Upper lobe of left lung (tissue), 4 donors: ENCODE results near the gene PIRT.

Experiments used
- EP300 ChIP-seq, 4 donors: sonication (generic); formaldehyde crosslinking; IDR thresholded peaks; one replicate each; pipeline ENCODE4 v1.5.1; 2017; ENCODE audit warnings: antibody characterized with exemption in 4 of 4, control low read depth in 2 of 4
- POLR2A ChIP-seq, 4 donors: fragments of 450-650 bp; IDR thresholded peaks; one replicate each; pipeline ENCODE4 v1.5.1; 2016 to 2017; ENCODE audit warnings: antibody characterized with exemption in 4 of 4, mild to moderate bottlenecking in 2 of 4
- POLR2AphosphoS5 ChIP-seq, 2 donors: sonication (generic); formaldehyde crosslinking; IDR thresholded peaks; one replicate each; pipeline ENCODE4 v1.5.1; 2017; ENCODE audit warnings: antibody characterized with exemption in 2 of 2
- TF ChIP-seq, protein P1 (sequence below), 6 experiments: fragments of 450-650 bp in 4 of 6; fragments of 200-600 bp in 2 of 6; sonication (generic) in 2 of 6; IDR thresholded peaks; one replicate each; pipeline ENCODE4 v1.5.1; 2016 to 2019; ENCODE audit warnings: antibody characterized with exemption in 6 of 6

DNA sequence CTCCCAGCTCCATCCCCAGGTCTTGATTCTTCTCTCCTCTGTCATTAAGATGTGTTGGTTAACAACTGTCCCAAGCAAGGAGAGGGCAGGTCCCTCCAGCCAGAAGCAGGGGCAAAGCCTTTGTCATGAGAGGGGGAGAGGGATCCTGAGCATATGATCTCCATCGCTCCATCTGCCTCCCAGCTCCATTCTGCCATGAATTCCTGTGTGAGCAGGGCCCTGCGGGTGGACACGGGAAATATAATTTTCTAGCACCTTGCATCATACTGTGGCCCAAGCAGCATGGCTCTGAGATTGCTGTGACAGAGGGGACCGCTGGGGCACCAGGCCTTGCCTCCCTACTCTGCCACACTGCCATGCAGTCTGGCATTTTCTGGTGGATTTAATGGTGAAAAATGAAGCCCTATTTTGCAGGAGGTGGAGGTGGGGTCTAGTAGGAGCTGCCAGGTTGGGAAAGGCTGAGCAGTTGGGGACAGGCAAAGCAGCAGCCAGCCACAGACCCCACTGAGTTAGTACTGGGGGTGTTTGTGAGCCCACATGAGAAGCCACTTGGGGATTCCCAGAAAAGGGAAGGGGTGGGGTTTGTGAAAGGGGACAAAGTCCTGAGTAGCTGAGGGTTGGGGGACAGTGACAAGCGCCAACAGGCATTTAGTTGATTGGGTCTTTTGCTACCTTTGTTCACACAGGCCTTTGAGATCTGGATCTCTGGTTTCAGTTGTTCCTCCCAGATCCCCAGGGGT lies 50.4 kb downstream of the PIRT start:
- TF ChIP-seq POLR2A (IDR thresholded peaks at IDR 0.05) (no peak), EP300 (IDR thresholded peaks at IDR 0.05) (no peak), POLR2AphosphoS5 (IDR thresholded peaks at IDR 0.05) (no peak)
- TF ChIP-seq, protein P1, sequence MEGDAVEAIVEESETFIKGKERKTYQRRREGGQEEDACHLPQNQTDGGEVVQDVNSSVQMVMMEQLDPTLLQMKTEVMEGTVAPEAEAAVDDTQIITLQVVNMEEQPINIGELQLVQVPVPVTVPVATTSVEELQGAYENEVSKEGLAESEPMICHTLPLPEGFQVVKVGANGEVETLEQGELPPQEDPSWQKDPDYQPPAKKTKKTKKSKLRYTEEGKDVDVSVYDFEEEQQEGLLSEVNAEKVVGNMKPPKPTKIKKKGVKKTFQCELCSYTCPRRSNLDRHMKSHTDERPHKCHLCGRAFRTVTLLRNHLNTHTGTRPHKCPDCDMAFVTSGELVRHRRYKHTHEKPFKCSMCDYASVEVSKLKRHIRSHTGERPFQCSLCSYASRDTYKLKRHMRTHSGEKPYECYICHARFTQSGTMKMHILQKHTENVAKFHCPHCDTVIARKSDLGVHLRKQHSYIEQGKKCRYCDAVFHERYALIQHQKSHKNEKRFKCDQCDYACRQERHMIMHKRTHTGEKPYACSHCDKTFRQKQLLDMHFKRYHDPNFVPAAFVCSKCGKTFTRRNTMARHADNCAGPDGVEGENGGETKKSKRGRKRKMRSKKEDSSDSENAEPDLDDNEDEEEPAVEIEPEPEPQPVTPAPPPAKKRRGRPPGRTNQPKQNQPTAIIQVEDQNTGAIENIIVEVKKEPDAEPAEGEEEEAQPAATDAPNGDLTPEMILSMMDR (IDR thresholded peaks at IDR 0.05): no peak
